Activated CD4-positive, alpha-beta memory T cell treated with anti-CD3 and anti-CD28 coated beads for 36 hours (primary cell): Measurements from ENCODE around the gene RPTOR. TPM values are rescaled to one million over a fixed set of nuclear protein-coding genes. Genes with fewer than 3 reads are reported as not detected.

Source experiments
- CTCF ChIA-PET: fragments of 350-600 bp; sonication (Branson Sonifier 250); formaldehyde crosslinking; loops from one replicate; lab custom pipeline; 2021; ENCODE audit warnings: antibody characterized with exemption, inconsistent platforms; lab: Charles Lee
- POLR2A ChIA-PET: fragments of 350-600 bp; sonication (Branson Sonifier 250); formaldehyde crosslinking; loops from one replicate; lab custom pipeline; 2021; ENCODE audit warnings: antibody characterized with exemption; lab: Charles Lee
- DNase-seq: peaks from one replicate; pipeline ENCODE4 v3.0.0-alpha.2; 2020
- H3K27ac Mint-ChIP-seq: one replicate; pipeline ENCODE4 v1.8.0; 2021; ENCODE audit warnings: mixed read lengths
- H3K27me3 Mint-ChIP-seq: one replicate; pipeline ENCODE4 v1.8.0; 2021; ENCODE audit warnings: mixed read lengths
- H3K36me3 Mint-ChIP-seq: one replicate; pipeline ENCODE4 v1.8.0; 2021; ENCODE audit warnings: mixed read lengths
- H3K4me1 Mint-ChIP-seq: one replicate; pipeline ENCODE4 v1.8.0; 2021; ENCODE audit warnings: low read depth, mixed read lengths
- H3K4me3 Mint-ChIP-seq: one replicate; pipeline ENCODE4 v1.8.0; 2021; ENCODE audit warnings: mild to moderate bottlenecking, mixed read lengths
- H3K9me3 Mint-ChIP-seq: one replicate; pipeline ENCODE4 v1.8.0; 2021; ENCODE audit warnings: mixed read lengths
- intact Hi-C: fragments of 100-400 bp; cut with micrococcal nuclease; formaldehyde crosslinking; loops from one replicate; pipeline ENCODE4 v1.15.1; 2023
- total RNA-seq, 2 experiments: library from RNA; stranded (reverse); gene quantifications; one replicate each; pipeline ENCODE4 v1.2.3, GENCODE V29; 2021

RPTOR gene
- total RNA-seq, 2 experiments from 2014 or later: 41.5 to 47.9 TPM

- intact Hi-C loops: no loop called here
Measured at GRCh38 chr17:80612997-80613731, 68.5 kb downstream of the RPTOR start.

GRCh38 chr17:80613732-80614071 is 69.1 kb downstream of the RPTOR start:
- Mint-ChIP-seq H3K27ac (no peak overlapping the region), H3K27me3 (no peaks in the 10 kb centered on the region), H3K4me1 (peaks cover 43% of the 10 kb centered on the region), H3K4me3 (no peak overlapping the region), H3K9me3 (no peaks in the 10 kb centered on the region), H3K36me3 (no peaks in the 10 kb centered on the region)
- POLR2A ChIA-PET: no interaction called here
- DNase-seq: no peak
- intact Hi-C loops: no loop called here
- CTCF ChIA-PET: no interaction called here

More at GRCh38 chr17:80612997-80613731, 68.5 kb downstream of the RPTOR start:
- no peaks in the 10 kb centered on the region for H3K27me3 Mint-ChIP-seq
- ChIA-PET POLR2A (interaction anchor here (0.6 kb wide), 1 partner anchor 163 kb away, joined by 3 read pairs; no protein-coding TSS in a partner anchor), CTCF (no interaction called here)
- H3K36me3 Mint-ChIP-seq: no peaks in the 10 kb centered on the region
- no peak overlapping the region for H3K4me3 Mint-ChIP-seq
- DNase-seq: no peak
- H3K9me3 Mint-ChIP-seq: no peaks in the 10 kb centered on the region
- no peak overlapping the region for H3K27ac Mint-ChIP-seq
- H3K4me1 Mint-ChIP-seq: peaks cover 38% of the 10 kb centered on the region

GRCh38 chr17:80614332-80615047 is 69.9 kb downstream of the RPTOR start:
- Mint-ChIP-seq H3K9me3 (no peaks in the 10 kb centered on the region), H3K4me1 (peaks cover 46% of the 10 kb centered on the region), H3K36me3 (no peaks in the 10 kb centered on the region), H3K4me3 (no peak overlapping the region), H3K27me3 (no peaks in the 10 kb centered on the region), H3K27ac (no peak overlapping the region)
- POLR2A ChIA-PET: no interaction called here
- intact Hi-C loops: no loop called here
- no peak for DNase-seq
- CTCF ChIA-PET: interaction anchor here (0.7 kb wide), 1 partner anchor 77 kb away, joined by 3 read pairs; no protein-coding TSS in a partner anchor

GRCh38 chr17:80615376-80615775 is 70.7 kb downstream of the RPTOR start:
- no peaks in the 10 kb centered on the region for H3K36me3 Mint-ChIP-seq
- H3K4me3 Mint-ChIP-seq: no peak overlapping the region
- POLR2A ChIA-PET: no interaction called here
- H3K27me3 Mint-ChIP-seq: no peaks in the 10 kb centered on the region
- H3K9me3 Mint-ChIP-seq: no peaks in the 10 kb centered on the region
- intact Hi-C loops: no loop called here
- no peak for DNase-seq
- CTCF ChIA-PET: interaction anchor here (0.6 to 1.2 kb wide), 2 partner anchors 40 to 41 kb away, joined by 3 to 4 read pairs; no protein-coding TSS in a partner anchor
- no peak overlapping the region for H3K27ac Mint-ChIP-seq
- H3K4me1 Mint-ChIP-seq: peaks cover 42% of the 10 kb centered on the region

- intact Hi-C loops: no loop called here
- Mint-ChIP-seq H3K4me3 (no peak overlapping the region), H3K36me3 (no peaks in the 10 kb centered on the region), H3K4me1 (peaks cover 40% of the 10 kb centered on the region), H3K27me3 (no peaks in the 10 kb centered on the region), H3K27ac (no peak overlapping the region), H3K9me3 (no peaks in the 10 kb centered on the region)
- ChIA-PET POLR2A (interaction anchor here (0.7 kb wide), 1 partner anchor 34 kb away, joined by 4 read pairs; no protein-coding TSS in a partner anchor), CTCF (interaction anchor here (0.9 kb wide), 1 partner anchor 41 kb away, joined by 3 read pairs; no protein-coding TSS in a partner anchor)
- no peak for DNase-seq
Measured at GRCh38 chr17:80616705-80617104, 72.1 kb downstream of the RPTOR start.

GRCh38 chr17:80618304-80618703 is 73.7 kb downstream of the RPTOR start:
- Mint-ChIP-seq H3K27ac (peak overlapping the region; percentile 40), H3K36me3 (no peaks in the 10 kb centered on the region), H3K4me3 (no peak overlapping the region), H3K27me3 (no peaks in the 10 kb centered on the region), H3K9me3 (no peaks in the 10 kb centered on the region), H3K4me1 (peaks cover 43% of the 10 kb centered on the region)
- POLR2A ChIA-PET: no interaction called here
- DNase-seq: peak; percentile 51
- CTCF ChIA-PET: interaction anchor here (1.0 to 1.1 kb wide), 2 partner anchors 11 to 281 kb away, joined by 3 read pairs; no protein-coding TSS in a partner anchor
- intact Hi-C loops: no loop called here

GRCh38 chr17:80619535-80620235 is 75.0 kb downstream of the RPTOR start:
- Mint-ChIP-seq H3K27ac (no peak overlapping the region), H3K9me3 (no peaks in the 10 kb centered on the region), H3K36me3 (no peaks in the 10 kb centered on the region), H3K4me1 (peaks cover 32% of the 10 kb centered on the region), H3K27me3 (no peaks in the 10 kb centered on the region), H3K4me3 (no peak overlapping the region)
- no peak for DNase-seq
- ChIA-PET CTCF (interaction anchor here (1.1 kb wide), 1 partner anchor 10 kb away, joined by 3 read pairs; no protein-coding TSS in a partner anchor), POLR2A (no interaction called here)
- intact Hi-C loops: no loop called here

GRCh38 chr17:80621335-80621996 is 76.8 kb downstream of the RPTOR start:
- no peak overlapping the region for H3K27ac Mint-ChIP-seq
- ChIA-PET CTCF (interaction anchor here (1.3 to 1.8 kb wide), 2 partner anchors 46 to 278 kb away, joined by 5 to 6 read pairs; no protein-coding TSS in a partner anchor), POLR2A (no interaction called here)
- intact Hi-C loops: no loop called here
- no peaks in the 10 kb centered on the region for H3K9me3 Mint-ChIP-seq
- peaks cover 4% of the 10 kb centered on the region for H3K36me3 Mint-ChIP-seq
- no peak overlapping the region for H3K4me3 Mint-ChIP-seq
- DNase-seq: no peak
- H3K4me1 Mint-ChIP-seq: peaks cover 29% of the 10 kb centered on the region
- H3K27me3 Mint-ChIP-seq: no peaks in the 10 kb centered on the region

- no peaks in the 10 kb centered on the region for H3K27me3 Mint-ChIP-seq
- H3K9me3 Mint-ChIP-seq: no peaks in the 10 kb centered on the region
- DNase-seq: no peak
- no peak overlapping the region for H3K27ac Mint-ChIP-seq
- H3K36me3 Mint-ChIP-seq: peaks cover 7% of the 10 kb centered on the region
- ChIA-PET CTCF (interaction anchor here (1.8 kb wide), 1 partner anchor 277 kb away, joined by 6 read pairs; no protein-coding TSS in a partner anchor), POLR2A (no interaction called here)
- H3K4me1 Mint-ChIP-seq: peaks cover 29% of the 10 kb centered on the region
- no peak overlapping the region for H3K4me3 Mint-ChIP-seq
- intact Hi-C loops: no loop called here
Measured at GRCh38 chr17:80621997-80622357, 77.3 kb downstream of the RPTOR start.

- peaks cover 14% of the 10 kb centered on the region for H3K4me1 Mint-ChIP-seq
- H3K27ac Mint-ChIP-seq: no peak overlapping the region
- POLR2A ChIA-PET: no interaction called here
- intact Hi-C loops: no loop called here
- no peak overlapping the region for H3K4me3 Mint-ChIP-seq
- CTCF ChIA-PET: no interaction called here
- H3K27me3 Mint-ChIP-seq: no peaks in the 10 kb centered on the region
- DNase-seq: no peak
- no peaks in the 10 kb centered on the region for H3K9me3 Mint-ChIP-seq
- H3K36me3 Mint-ChIP-seq: peaks cover 8% of the 10 kb centered on the region
Measured at GRCh38 chr17:80624864-80625263, 80.2 kb downstream of the RPTOR start.

GRCh38 chr17:80625627-80626026 is 81.0 kb downstream of the RPTOR start:
- H3K9me3 Mint-ChIP-seq: no peaks in the 10 kb centered on the region
- no peak overlapping the region for H3K27ac Mint-ChIP-seq
- CTCF ChIA-PET: interaction anchor here (0.9 kb wide), 1 partner anchor 199 kb away, joined by 3 read pairs; no protein-coding TSS in a partner anchor
- no peak for DNase-seq
- no peak overlapping the region for H3K4me3 Mint-ChIP-seq
- peaks cover 14% of the 10 kb centered on the region for H3K4me1 Mint-ChIP-seq
- H3K27me3 Mint-ChIP-seq: no peaks in the 10 kb centered on the region
- peaks cover 8% of the 10 kb centered on the region for H3K36me3 Mint-ChIP-seq
- POLR2A ChIA-PET: no interaction called here
- intact Hi-C loops: no loop called here
